Loucy (cell line): ENCODE results near the gene PSMB5.

Source experiments
- H2AFZ ChIP-seq: fragments of 200-600 bp; sonication (generic); 2 replicates; pipeline ENCODE4 v1.6.0; 2016; ENCODE audit warnings: antibody characterized with exemption, mild to moderate bottlenecking, low read length, moderate library complexity
- H3F3A ChIP-seq: fragments of 200-600 bp; 2 replicates; pipeline ENCODE4 v1.6.0; 2016; ENCODE audit warnings: antibody characterized with exemption, low read depth, mild to moderate bottlenecking
- H3K27me3 ChIP-seq: fragments of 200-600 bp; sonication (generic); 2 replicates; pipeline ENCODE4 v1.6.1; 2014; ENCODE audit warnings: low read length, mild to moderate bottlenecking; ENCODE audit not compliant: insufficient read depth, poor library complexity, severe bottlenecking
- H3K36me3 ChIP-seq: fragments of 200-600 bp; sonication (generic); 2 replicates; pipeline ENCODE4 v1.6.1; 2016; ENCODE audit warnings: low read length; ENCODE audit not compliant: insufficient read depth
- H3K4me1 ChIP-seq: fragments of 200-600 bp; sonication (generic); 2 replicates; pipeline ENCODE4 v1.5.1; 2014; ENCODE audit warnings: low read length, mild to moderate bottlenecking; ENCODE audit not compliant: insufficient read depth, poor library complexity, severe bottlenecking
- H3K4me2 ChIP-seq: fragments of 200-600 bp; sonication (generic); 2 replicates; pipeline ENCODE4 v1.6.0; 2014; ENCODE audit warnings: antibody characterized with exemption, low read length, low read depth, mild to moderate bottlenecking; ENCODE audit not compliant: poor library complexity, severe bottlenecking
- H3K4me3 ChIP-seq: fragments of 200-600 bp; sonication (generic); 2 replicates; pipeline ENCODE4 v1.5.1; 2014; ENCODE audit warnings: low read length, mild to moderate bottlenecking, mixed read lengths; ENCODE audit not compliant: poor library complexity, severe bottlenecking
- H3K79me2 ChIP-seq: fragments of 200-600 bp; sonication (generic); 2 replicates; pipeline ENCODE4 v1.6.1; 2014; ENCODE audit warnings: low read length; ENCODE audit not compliant: insufficient read depth
- H3K9ac ChIP-seq: fragments of 200-600 bp; sonication (generic); 2 replicates; pipeline ENCODE4 v1.6.0; 2014; ENCODE audit warnings: mild to moderate bottlenecking, low read depth, low read length, moderate library complexity; ENCODE audit not compliant: poor library complexity, severe bottlenecking
- H3K9me2 ChIP-seq: fragments of 200-600 bp; sonication (generic); replicated peaks from 2 replicates; pipeline ENCODE4 v1.6.1; 2016; ENCODE audit warnings: low read depth, low read length, mixed read lengths
- H3K9me3 ChIP-seq: fragments of 200-600 bp; sonication (generic); 2 replicates; pipeline ENCODE4 v1.6.1; 2014; ENCODE audit warnings: mild to moderate bottlenecking, antibody characterized with exemption, low read length, low read depth; ENCODE audit not compliant: insufficient read depth
- H4K20me1 ChIP-seq: fragments of 200-600 bp; sonication (generic); 2 replicates; pipeline ENCODE4 v1.6.0; 2014; ENCODE audit warnings: antibody characterized with exemption, low read length, mild to moderate bottlenecking; ENCODE audit not compliant: insufficient read depth, poor library complexity, severe bottlenecking
- EZH2phosphoT487 ChIP-seq: fragments of 200-600 bp; IDR thresholded peaks from 2 replicates; pipeline ENCODE4 v1.6.1; 2018; ENCODE audit warnings: antibody characterized with exemption, mild to moderate bottlenecking, moderate library complexity, borderline replicate concordance
- TF ChIP-seq, protein P1 (sequence below): fragments of 200-600 bp; sonication (generic); conservative IDR thresholded peaks from 2 replicates; pipeline ENCODE4 v1.5.1; 2014; ENCODE audit warnings: mild to moderate bottlenecking, antibody characterized with exemption, low read length

The PSMB5 gene

DNA sequence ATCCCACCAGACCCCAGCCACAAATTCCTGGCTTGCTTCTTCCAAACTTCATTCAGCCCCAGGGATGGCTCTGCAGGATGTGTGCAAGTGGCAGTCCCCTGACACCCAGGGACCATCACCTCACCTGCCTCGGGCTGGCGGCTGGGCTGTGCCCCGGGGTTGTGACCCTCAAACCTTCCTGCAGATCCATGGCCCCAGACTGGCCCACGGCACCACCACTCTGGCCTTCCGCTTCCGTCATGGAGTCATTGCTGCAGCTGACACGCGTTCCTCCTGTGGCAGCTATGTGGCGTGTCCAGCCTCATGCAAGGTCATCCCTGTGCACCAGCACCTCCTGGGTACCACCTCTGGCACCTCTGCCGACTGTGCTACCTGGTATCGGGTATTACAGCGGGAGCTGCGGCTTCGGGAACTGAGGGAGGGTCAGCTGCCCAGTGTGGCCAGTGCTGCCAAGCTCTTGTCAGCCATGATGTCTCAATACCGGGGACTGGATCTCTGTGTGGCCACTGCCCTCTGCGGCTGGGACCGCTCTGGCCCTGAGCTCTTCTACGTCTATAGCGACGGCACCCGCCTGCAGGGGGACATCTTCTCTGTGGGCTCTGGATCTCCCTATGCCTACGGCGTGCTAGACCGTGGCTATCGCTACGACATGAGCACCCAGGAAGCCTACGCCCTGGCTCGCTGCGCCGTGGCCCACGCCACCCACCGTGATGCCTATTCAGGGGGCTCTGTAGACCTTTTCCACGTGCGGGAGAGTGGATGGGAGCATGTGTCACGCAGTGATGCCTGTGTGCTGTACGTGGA lies 7.7 kb upstream of the PSMB5 start, which contains the start of gene PSMB11:
PSMB11 (plus strand) TSS at position 51 of the 804 bp plus-strand sequence; CDS start at position 65, 14 bp downstream.
- Histone ChIP-seq H3F3A (no peaks in the 10 kb centered on the region), H3K4me1 (no peaks in the 10 kb centered on the region), H3K4me3 (no peak within 1 kb of the TSS), H3K9me2 (no peaks in the 10 kb centered on the region), H3K79me2 (no peaks in the 10 kb centered on the region), H3K9me3 (no peaks in the 10 kb centered on the region), H3K36me3 (no peaks in the 10 kb centered on the region), H4K20me1 (no peaks in the 10 kb centered on the region), H3K9ac (no peak within 1 kb of the TSS), H2AFZ (no peak within 1 kb of the TSS), H3K27me3 (no peaks in the 10 kb centered on the region), H3K4me2 (no peak within 1 kb of the TSS)
- TF ChIP-seq EZH2phosphoT487 = no peak
- TF ChIP-seq, protein P1, sequence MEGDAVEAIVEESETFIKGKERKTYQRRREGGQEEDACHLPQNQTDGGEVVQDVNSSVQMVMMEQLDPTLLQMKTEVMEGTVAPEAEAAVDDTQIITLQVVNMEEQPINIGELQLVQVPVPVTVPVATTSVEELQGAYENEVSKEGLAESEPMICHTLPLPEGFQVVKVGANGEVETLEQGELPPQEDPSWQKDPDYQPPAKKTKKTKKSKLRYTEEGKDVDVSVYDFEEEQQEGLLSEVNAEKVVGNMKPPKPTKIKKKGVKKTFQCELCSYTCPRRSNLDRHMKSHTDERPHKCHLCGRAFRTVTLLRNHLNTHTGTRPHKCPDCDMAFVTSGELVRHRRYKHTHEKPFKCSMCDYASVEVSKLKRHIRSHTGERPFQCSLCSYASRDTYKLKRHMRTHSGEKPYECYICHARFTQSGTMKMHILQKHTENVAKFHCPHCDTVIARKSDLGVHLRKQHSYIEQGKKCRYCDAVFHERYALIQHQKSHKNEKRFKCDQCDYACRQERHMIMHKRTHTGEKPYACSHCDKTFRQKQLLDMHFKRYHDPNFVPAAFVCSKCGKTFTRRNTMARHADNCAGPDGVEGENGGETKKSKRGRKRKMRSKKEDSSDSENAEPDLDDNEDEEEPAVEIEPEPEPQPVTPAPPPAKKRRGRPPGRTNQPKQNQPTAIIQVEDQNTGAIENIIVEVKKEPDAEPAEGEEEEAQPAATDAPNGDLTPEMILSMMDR = no peak

DNA sequence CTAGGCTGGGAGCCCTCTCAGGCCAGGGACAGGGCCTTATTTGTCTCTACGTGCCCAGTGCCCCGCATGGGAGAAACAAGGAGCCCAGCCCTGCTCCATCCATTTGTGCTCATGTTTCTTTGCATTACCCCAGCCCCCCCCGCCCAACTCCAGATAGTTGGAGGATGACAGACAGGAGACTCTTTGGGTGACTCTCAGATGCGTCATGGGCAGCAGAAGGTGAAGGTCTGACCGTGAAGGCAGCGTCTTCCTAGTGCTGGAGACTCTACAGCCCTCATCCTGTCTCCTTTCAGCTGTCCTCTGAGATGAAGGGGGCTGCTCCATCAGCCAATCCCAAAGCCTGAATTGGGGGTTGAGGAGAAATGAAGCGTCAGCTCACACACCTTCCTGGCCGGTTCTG lies 7.0 kb upstream of the PSMB5 start:
- H3K4me1 ChIP-seq = no peaks in the 10 kb centered on the region
- H3K79me2 ChIP-seq = no peaks in the 10 kb centered on the region
- H3K9ac ChIP-seq = no peak overlapping the region
- no peak overlapping the region for H2AFZ ChIP-seq
- H3K27me3 ChIP-seq = no peaks in the 10 kb centered on the region
- H3K4me2 ChIP-seq = no peak overlapping the region
- H4K20me1 ChIP-seq = no peaks in the 10 kb centered on the region
- no peaks in the 10 kb centered on the region for H3F3A ChIP-seq
- H3K4me3 ChIP-seq = no peak overlapping the region
- no peak for TF ChIP-seq EZH2phosphoT487
- TF ChIP-seq, protein P1 = no peak
- no peaks in the 10 kb centered on the region for H3K9me3 ChIP-seq
- H3K36me3 ChIP-seq = no peaks in the 10 kb centered on the region
- H3K9me2 ChIP-seq = no peaks in the 10 kb centered on the region

DNA sequence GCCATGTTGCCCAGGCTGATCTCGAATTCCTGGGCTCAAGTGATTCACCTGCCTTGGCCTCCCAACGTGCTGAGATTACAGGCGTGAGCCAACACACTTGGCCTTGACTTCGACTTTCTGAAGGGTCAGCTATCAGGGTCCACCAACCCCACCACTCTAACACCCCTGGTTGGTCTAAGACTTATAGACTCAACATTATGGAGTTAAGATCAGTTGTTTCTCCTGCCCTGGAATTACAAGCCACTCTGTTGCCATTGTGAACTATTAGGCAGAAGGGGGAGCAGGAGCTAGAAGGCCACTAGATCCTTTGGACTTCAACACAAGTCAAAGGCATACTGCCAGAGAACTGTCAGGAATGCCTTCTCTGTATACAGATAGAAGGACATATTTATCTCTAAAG lies 5.4 kb upstream of the PSMB5 start:
- H3K4me1 ChIP-seq = peaks cover 7% of the 10 kb centered on the region
- TF ChIP-seq, protein P1 = no peak
- no peak for TF ChIP-seq EZH2phosphoT487
- no peak overlapping the region for H3K4me2 ChIP-seq
- no peak overlapping the region for H3K9ac ChIP-seq
- no peaks in the 10 kb centered on the region for H3K27me3 ChIP-seq
- no peak overlapping the region for H2AFZ ChIP-seq
- H3K36me3 ChIP-seq = no peaks in the 10 kb centered on the region
- no peak overlapping the region for H3K4me3 ChIP-seq
- no peaks in the 10 kb centered on the region for H3K79me2 ChIP-seq
- no peaks in the 10 kb centered on the region for H3K9me2 ChIP-seq
- no peaks in the 10 kb centered on the region for H3F3A ChIP-seq
- no peaks in the 10 kb centered on the region for H3K9me3 ChIP-seq
- H4K20me1 ChIP-seq = no peaks in the 10 kb centered on the region
